ENCODE data around the gene RUBCN. TPM values are rescaled to one million over a fixed set of nuclear protein-coding genes. Genes with fewer than 3 reads are reported as not detected.
A peak's percentile ranks its signal among the peaks of the same experiment; 100 is the strongest.

Gene RUBCN
- total and polyA plus RNA-seq, 10 of the 15 experiments (the other 5 are each of a cell fraction or from before 2014, with no cell fraction given): 15.5 to 79.9 (median 40.4) TPM

DNA sequence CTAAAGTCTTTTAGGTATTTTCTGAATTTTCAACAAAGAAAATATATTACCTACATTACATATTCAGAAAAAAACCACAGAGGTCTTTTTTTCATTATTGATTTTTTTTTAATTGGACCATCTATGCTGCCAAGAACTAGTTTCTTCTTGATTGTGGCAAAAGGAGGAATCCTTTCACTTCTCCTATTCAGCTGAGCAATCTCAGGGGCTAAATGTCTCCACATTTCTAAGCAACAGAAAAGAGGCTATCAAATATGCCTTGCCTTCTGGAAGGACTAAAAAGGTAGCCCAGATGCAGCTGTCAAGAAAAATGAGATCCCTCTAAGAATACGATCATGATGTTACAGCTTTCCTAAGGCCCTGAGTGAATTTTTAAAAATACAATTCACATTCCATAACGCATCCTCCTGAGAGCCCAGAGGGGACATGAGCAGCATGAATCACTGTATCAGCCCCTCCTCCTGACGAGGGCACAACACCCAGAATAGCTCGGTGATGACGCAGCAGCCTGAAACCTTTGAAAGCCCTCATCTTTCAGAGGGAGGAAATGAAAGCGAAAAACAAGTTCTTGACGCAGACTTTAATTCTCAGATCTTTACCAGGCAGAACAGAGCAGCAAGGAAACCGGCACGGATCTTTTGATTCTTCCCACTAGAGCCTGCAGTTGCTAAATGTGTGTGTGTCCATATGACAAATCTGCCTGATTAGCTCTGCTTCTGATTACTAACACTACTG is 24.6 kb downstream of the RUBCN start (continued):
- no peak; the same call in 1 of the 2 replicates for TF ChIP-seq RBBP5 (conservative IDR thresholded peaks at IDR 0.05)
- TF ChIP-seq SMAD5 (IDR thresholded peaks at IDR 0.05; ENCODE audit: low read depth): no peak
- no peak for TF ChIP-seq PAX8 (IDR thresholded peaks at IDR 0.05)
- no peak for TF ChIP-seq SMARCA5 (IDR thresholded peaks at IDR 0.05)
- TF ChIP-seq ZSCAN29 (IDR thresholded peaks at IDR 0.05): 0 out of 2 replicates have a peak, but pooled peaks have one; percentile 6
- peak; percentile 38; the same call in 1 of the 2 replicates for TF ChIP-seq ZNF217 (IDR thresholded peaks at IDR 0.05)
- peak; percentile 80 to 84 for TF ChIP-seq BHLHE40 (IDR thresholded peaks at IDR 0.05; ENCODE audit: borderline replicate concordance in 1 of 2, low read depth in 2 of 2, low read length in 1 of 2)
- no peak for TF ChIP-seq SIN3A (IDR thresholded peaks at IDR 0.05; ENCODE audit: low read depth, low read length)
- TF ChIP-seq, protein P1, sequence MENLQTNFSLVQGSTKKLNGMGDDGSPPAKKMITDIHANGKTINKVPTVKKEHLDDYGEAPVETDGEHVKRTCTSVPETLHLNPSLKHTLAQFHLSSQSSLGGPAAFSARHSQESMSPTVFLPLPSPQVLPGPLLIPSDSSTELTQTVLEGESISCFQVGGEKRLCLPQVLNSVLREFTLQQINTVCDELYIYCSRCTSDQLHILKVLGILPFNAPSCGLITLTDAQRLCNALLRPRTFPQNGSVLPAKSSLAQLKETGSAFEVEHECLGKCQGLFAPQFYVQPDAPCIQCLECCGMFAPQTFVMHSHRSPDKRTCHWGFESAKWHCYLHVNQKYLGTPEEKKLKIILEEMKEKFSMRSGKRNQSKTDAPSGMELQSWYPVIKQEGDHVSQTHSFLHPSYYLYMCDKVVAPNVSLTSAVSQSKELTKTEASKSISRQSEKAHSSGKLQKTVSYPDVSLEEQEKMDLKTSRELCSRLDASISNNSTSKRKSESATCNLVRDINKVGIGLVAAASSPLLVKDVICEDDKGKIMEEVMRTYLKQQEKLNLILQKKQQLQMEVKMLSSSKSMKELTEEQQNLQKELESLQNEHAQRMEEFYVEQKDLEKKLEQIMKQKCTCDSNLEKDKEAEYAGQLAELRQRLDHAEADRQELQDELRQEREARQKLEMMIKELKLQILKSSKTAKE (IDR thresholded peaks at IDR 0.05; ENCODE audit: low read depth, poor library complexity, severe bottlenecking): peak; percentile 90
- peak; percentile 89 for TF ChIP-seq FOXM1 (IDR thresholded peaks at IDR 0.05; ENCODE audit: low read depth, low read length)
- TF ChIP-seq MEF2A (IDR thresholded peaks at IDR 0.05; ENCODE audit: insufficient read depth, low read depth, low read length): peak; percentile 98
- no peak for TF ChIP-seq RAD21 (IDR thresholded peaks at IDR 0.05; ENCODE audit: insufficient read depth, low read depth, low read length)
- 0 out of 2 replicates have a peak, but pooled peaks have one; percentile 18 for TF ChIP-seq HCFC1 (IDR thresholded peaks at IDR 0.05; ENCODE audit: low read length)
- TF ChIP-seq, protein P2, sequence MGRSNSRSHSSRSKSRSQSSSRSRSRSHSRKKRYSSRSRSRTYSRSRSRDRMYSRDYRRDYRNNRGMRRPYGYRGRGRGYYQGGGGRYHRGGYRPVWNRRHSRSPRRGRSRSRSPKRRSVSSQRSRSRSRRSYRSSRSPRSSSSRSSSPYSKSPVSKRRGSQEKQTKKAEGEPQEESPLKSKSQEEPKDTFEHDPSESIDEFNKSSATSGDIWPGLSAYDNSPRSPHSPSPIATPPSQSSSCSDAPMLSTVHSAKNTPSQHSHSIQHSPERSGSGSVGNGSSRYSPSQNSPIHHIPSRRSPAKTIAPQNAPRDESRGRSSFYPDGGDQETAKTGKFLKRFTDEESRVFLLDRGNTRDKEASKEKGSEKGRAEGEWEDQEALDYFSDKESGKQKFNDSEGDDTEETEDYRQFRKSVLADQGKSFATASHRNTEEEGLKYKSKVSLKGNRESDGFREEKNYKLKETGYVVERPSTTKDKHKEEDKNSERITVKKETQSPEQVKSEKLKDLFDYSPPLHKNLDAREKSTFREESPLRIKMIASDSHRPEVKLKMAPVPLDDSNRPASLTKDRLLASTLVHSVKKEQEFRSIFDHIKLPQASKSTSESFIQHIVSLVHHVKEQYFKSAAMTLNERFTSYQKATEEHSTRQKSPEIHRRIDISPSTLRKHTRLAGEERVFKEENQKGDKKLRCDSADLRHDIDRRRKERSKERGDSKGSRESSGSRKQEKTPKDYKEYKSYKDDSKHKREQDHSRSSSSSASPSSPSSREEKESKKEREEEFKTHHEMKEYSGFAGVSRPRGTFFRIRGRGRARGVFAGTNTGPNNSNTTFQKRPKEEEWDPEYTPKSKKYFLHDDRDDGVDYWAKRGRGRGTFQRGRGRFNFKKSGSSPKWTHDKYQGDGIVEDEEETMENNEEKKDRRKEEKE (IDR thresholded peaks at IDR 0.05): no peak
- peak; percentile 80; the same call in 1 of the 2 replicates for TF ChIP-seq ZNF24 (IDR thresholded peaks at IDR 0.05)
- TF ChIP-seq RELA (IDR thresholded peaks at IDR 0.05; ENCODE audit: borderline replicate concordance, partially characterized antibody): peak; percentile 72
- TF ChIP-seq ZNF207 (IDR thresholded peaks at IDR 0.05; ENCODE audit: borderline replicate concordance): peak; percentile 26; the same call in 1 of the 2 replicates
- 0 out of 2 replicates have a peak, but pooled peaks have one; percentile 58 for TF ChIP-seq CBX5 (IDR thresholded peaks at IDR 0.05; ENCODE audit: low read depth)
- TF ChIP-seq, protein P3, sequence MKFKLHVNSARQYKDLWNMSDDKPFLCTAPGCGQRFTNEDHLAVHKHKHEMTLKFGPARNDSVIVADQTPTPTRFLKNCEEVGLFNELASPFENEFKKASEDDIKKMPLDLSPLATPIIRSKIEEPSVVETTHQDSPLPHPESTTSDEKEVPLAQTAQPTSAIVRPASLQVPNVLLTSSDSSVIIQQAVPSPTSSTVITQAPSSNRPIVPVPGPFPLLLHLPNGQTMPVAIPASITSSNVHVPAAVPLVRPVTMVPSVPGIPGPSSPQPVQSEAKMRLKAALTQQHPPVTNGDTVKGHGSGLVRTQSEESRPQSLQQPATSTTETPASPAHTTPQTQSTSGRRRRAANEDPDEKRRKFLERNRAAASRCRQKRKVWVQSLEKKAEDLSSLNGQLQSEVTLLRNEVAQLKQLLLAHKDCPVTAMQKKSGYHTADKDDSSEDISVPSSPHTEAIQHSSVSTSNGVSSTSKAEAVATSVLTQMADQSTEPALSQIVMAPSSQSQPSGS (IDR thresholded peaks at IDR 0.05; ENCODE audit: low read length): peak; percentile 98
- TF ChIP-seq SIX5 (IDR thresholded peaks at IDR 0.05; ENCODE audit: low read depth, low read length, severe bottlenecking): no peak
- TF ChIP-seq POU2F2 (IDR thresholded peaks at IDR 0.05; ENCODE audit: borderline replicate concordance, low read depth, low read length): peak; percentile 94
- TF ChIP-seq BACH1 (IDR thresholded peaks at IDR 0.05; ENCODE audit: borderline replicate concordance): peak; percentile 90; the same call in 1 of the 2 replicates
- TF ChIP-seq KDM1A (IDR thresholded peaks at IDR 0.05; ENCODE audit: borderline replicate concordance): no peak
- TF ChIP-seq HDGF (IDR thresholded peaks at IDR 0.05): no peak
- peak; percentile 97 for TF ChIP-seq PAX5 (IDR thresholded peaks at IDR 0.05; ENCODE audit: borderline replicate concordance, low read depth, low read length)
- TF ChIP-seq CBFB (IDR thresholded peaks at IDR 0.05; ENCODE audit: low read depth): peak; percentile 34; the same call in 1 of the 2 replicates
- peak; percentile 97 for TF ChIP-seq IKZF1 (conservative IDR thresholded peaks at IDR 0.05)

All from GM12878 (cell line).